ENCODE measurements around the gene TMEM229B. TPM values are rescaled to one million over a fixed set of nuclear protein-coding genes. Genes with fewer than 3 reads are reported as not detected.

The TMEM229B gene
- total RNA-seq, 1 experiment from 2014 or later: 0.71 TPM

- H3K36me3 ChIP-seq (ENCODE audit: control insufficient read depth in 1 of 2, insufficient read depth in 2 of 2, low read length in 2 of 2): no peaks in the 10 kb centered on the region
- ChIA-PET CTCF (no interaction called here), POLR2A (no interaction called here), RAD21 (ENCODE audit: low non-redundant PET in 1 of 2, low total read pairs in 2 of 2, uncharacterized antibody in 2 of 2, unreplicated experiment in 2 of 2) (no interaction called here)
- no peak overlapping the region for H3K9ac ChIP-seq (ENCODE audit: low read length)
- 0 out of 2 replicates have a peak, but pooled peaks cover 5% of the 10 kb centered on the region for H3K27me3 ChIP-seq (ENCODE audit: insufficient read depth, low read length)
- BruUV-seq (replicated peaks): no TSS peak
- no peak overlapping the region for H3K27ac ChIP-seq (ENCODE audit: low read depth, low read length)
- no peak overlapping the region for H3K4me2 ChIP-seq (ENCODE audit: low read length)
- H3K79me2 ChIP-seq (ENCODE audit: insufficient read depth, low read length): no peaks in the 10 kb centered on the region
- DNase-seq (ENCODE audit: low read depth, low spot score) (no peak), ATAC-seq (no peak)
- H4K20me1 ChIP-seq (ENCODE audit: insufficient read depth): no peaks in the 10 kb centered on the region
- intact Hi-C loops (cut with micrococcal nuclease): no loop called here
- H3K4me1 ChIP-seq (ENCODE audit: control insufficient read depth in 1 of 2, insufficient read depth in 2 of 2, low read length in 2 of 2): peaks cover 0 to 11% of the 10 kb centered on the region in 2 experiments; a peak in 1 of 4 replicates
- no peak for TF ChIP-seq ZNF274 (IDR thresholded peaks at IDR 0.05; ENCODE audit: low read depth, low read length)
- no peak for TF ChIP-seq REST (IDR thresholded peaks at IDR 0.05; ENCODE audit: low read depth)
- TF ChIP-seq MAX (IDR thresholded peaks at IDR 0.05): no peak
- TF ChIP-seq RAD21 (IDR thresholded peaks at IDR 0.05; ENCODE audit: low read depth): no peak
- TF ChIP-seq ATF3 (IDR thresholded peaks at IDR 0.05): no peak
- TF ChIP-seq SP1 (IDR thresholded peaks at IDR 0.05; ENCODE audit: low read depth): no peak
- no peak overlapping the region for H2AFZ ChIP-seq (ENCODE audit: low read depth, low read length, poor library complexity, severe bottlenecking)
- no peak overlapping the region for H3K4me3 ChIP-seq (replicated peaks in 1 of 2; ENCODE audit: low read depth in 1 of 2, low read length in 2 of 2)
- H3K9me3 ChIP-seq (ENCODE audit: control insufficient read depth in 1 of 2, insufficient read depth in 1 of 2, low read depth in 1 of 2, low read length in 2 of 2): no peaks in the 10 kb centered on the region
- H3K9me2 ChIP-seq (ENCODE audit: insufficient read depth): no peaks in the 10 kb centered on the region
These were observed 48.0 kb downstream of the TMEM229B start for GRCh38 chr14:67440513-67440912.

Measured in HCT116 (cell line).